Smooth muscle cell (in vitro differentiated cells): ENCODE data around the gene OPN1MW2. TPM values are rescaled to one million over a fixed set of nuclear protein-coding genes. Genes with fewer than 3 reads are reported as not detected.

Source experiments
- polyA plus RNA-seq: library from polyadenylated mRNA; unstranded; fragments of >200 nt; fragmentation: Nextera tagmentation; extraction: Ambion mirVana; gene quantifications from 2 replicates; pipeline ENCODE4 v1.2.1, GENCODE V29; 2016
- total RNA-seq: library from RNA; depleted of rRNA; stranded (reverse); fragments of >200 nt; gene quantifications from 2 replicates; pipeline ENCODE4 v1.2.3, GENCODE V29; 2014

The OPN1MW2 gene
- total and polyA plus RNA-seq, 2 experiments from 2014 or later = not detected

Other genes with a start within 250 kb of the OPN1MW2 start
- 23.3 and 23.7 TPM in 2 replicates for gene HCFC1, start 247.9 kb upstream of the OPN1MW2 start, total RNA-seq
- 22.8 and 28.0 TPM in 2 replicates for gene HCFC1, start 247.9 kb upstream of the OPN1MW2 start, polyA plus RNA-seq
- gene TMEM187, start 247.0 kb upstream of the OPN1MW2 start, total RNA-seq = 5.0 and 6.2 TPM in 2 replicates
- 9.8 and 11.2 TPM in 2 replicates for gene TMEM187, start 247.0 kb upstream of the OPN1MW2 start, polyA plus RNA-seq
- gene IRAK1, start 199.9 kb upstream of the OPN1MW2 start, total RNA-seq = 21.5 and 29.4 TPM in 2 replicates
- gene IRAK1, start 199.9 kb upstream of the OPN1MW2 start, polyA plus RNA-seq = 63.4 and 84.2 TPM in 2 replicates
- gene MECP2, start 122.0 kb upstream of the OPN1MW2 start, total RNA-seq = 13.1 and 17.9 TPM in 2 replicates
- gene MECP2, start 122.0 kb upstream of the OPN1MW2 start, polyA plus RNA-seq = 11.9 and 15.0 TPM in 2 replicates
- not detected in 2 replicates for gene OPN1LW, start 75.5 kb upstream of the OPN1MW2 start, total RNA-seq
- not detected in 2 replicates for gene OPN1LW, start 75.5 kb upstream of the OPN1MW2 start, polyA plus RNA-seq
- not detected in 2 replicates for gene OPN1MW, start 37.2 kb upstream of the OPN1MW2 start, total RNA-seq
- not detected in 2 replicates for gene OPN1MW, start 37.2 kb upstream of the OPN1MW2 start, polyA plus RNA-seq
- gene OPN1MW3, start 37.8 kb downstream of the OPN1MW2 start, total RNA-seq = not detected in 2 replicates
- not detected in 2 replicates for gene OPN1MW3, start 37.8 kb downstream of the OPN1MW2 start, polyA plus RNA-seq
- not detected in 2 replicates for gene TEX28, start 75.4 kb downstream of the OPN1MW2 start, total RNA-seq
- gene TEX28, start 75.4 kb downstream of the OPN1MW2 start, polyA plus RNA-seq = not detected in 2 replicates
- not detected in 2 replicates for gene TKTL1, start 76.0 kb downstream of the OPN1MW2 start, total RNA-seq
- not detected in 2 replicates for gene TKTL1, start 76.0 kb downstream of the OPN1MW2 start, polyA plus RNA-seq
- 807 and 860 TPM in 2 replicates for gene FLNA, start 154.9 kb downstream of the OPN1MW2 start, total RNA-seq
- 1,632 and 1,832 TPM in 2 replicates for gene FLNA, start 154.9 kb downstream of the OPN1MW2 start, polyA plus RNA-seq
- gene EMD, start 159.5 kb downstream of the OPN1MW2 start, total RNA-seq = 46.1 and 61.4 TPM in 2 replicates
- 63.9 and 67.4 TPM in 2 replicates for gene EMD, start 159.5 kb downstream of the OPN1MW2 start, polyA plus RNA-seq
- gene RPL10, start 178.6 kb downstream of the OPN1MW2 start, total RNA-seq = 2,811 and 3,107 TPM in 2 replicates
- gene RPL10, start 178.6 kb downstream of the OPN1MW2 start, polyA plus RNA-seq = 1,314 and 1,395 TPM in 2 replicates
- 33.6 and 40.4 TPM in 2 replicates for gene DNASE1L1, start 189.5 kb downstream of the OPN1MW2 start, total RNA-seq
- gene DNASE1L1, start 189.5 kb downstream of the OPN1MW2 start, polyA plus RNA-seq = 23.0 and 30.0 TPM in 2 replicates
- gene TAFAZZIN, start 191.8 kb downstream of the OPN1MW2 start, total RNA-seq = 28.3 and 203 TPM in 2 replicates
- gene TAFAZZIN, start 191.8 kb downstream of the OPN1MW2 start, polyA plus RNA-seq = 30.2 and 32.4 TPM in 2 replicates
- 84.0 and 104 TPM in 2 replicates for gene ATP6AP1, start 208.9 kb downstream of the OPN1MW2 start, total RNA-seq
- gene ATP6AP1, start 208.9 kb downstream of the OPN1MW2 start, polyA plus RNA-seq = 193 and 213 TPM in 2 replicates
- 92.2 and 98.8 TPM in 2 replicates for gene GDI1, start 217.4 kb downstream of the OPN1MW2 start, total RNA-seq
- gene GDI1, start 217.4 kb downstream of the OPN1MW2 start, polyA plus RNA-seq = 143 and 160 TPM in 2 replicates
- 46.0 and 50.1 TPM in 2 replicates for gene FAM50A, start 224.4 kb downstream of the OPN1MW2 start, total RNA-seq
- 183 and 216 TPM in 2 replicates for gene FAM50A, start 224.4 kb downstream of the OPN1MW2 start, polyA plus RNA-seq
- gene PLXNA3, start 238.5 kb downstream of the OPN1MW2 start, total RNA-seq = 15.1 and 33.6 TPM in 2 replicates
- 38.2 and 60.2 TPM in 2 replicates for gene PLXNA3, start 238.5 kb downstream of the OPN1MW2 start, polyA plus RNA-seq